HCT116 (cell line): ENCODE data around the gene CCDC106.

Experiments
- FOSL1 ChIP-seq: IDR thresholded peaks from 2 replicates; pipeline ENCODE4 v1.6.1; 2012; ENCODE audit warnings: low read depth
- JUND ChIP-seq: IDR thresholded peaks from 2 replicates; pipeline ENCODE4 v1.6.1; 2012
- POLR2AphosphoS5 ChIP-seq: IDR thresholded peaks from 2 replicates; pipeline ENCODE4 v1.6.1; 2011; ENCODE audit warnings: mild to moderate bottlenecking, low read depth, low read length, moderate library complexity
- RAD21 ChIP-seq: IDR thresholded peaks from 2 replicates; pipeline ENCODE4 v1.6.1; 2012; ENCODE audit warnings: low read depth, mild to moderate bottlenecking
- YY1 ChIP-seq: IDR thresholded peaks from 2 replicates; pipeline ENCODE4 v1.6.1; 2011; ENCODE audit warnings: low read length, low read depth, moderate library complexity, mild to moderate bottlenecking; ENCODE audit not compliant: insufficient replicate concordance; ENCODE audit errors: extremely low read depth
- ZFX ChIP-seq: fragments of 450-650 bp; IDR thresholded peaks from 2 replicates; pipeline ENCODE4 v1.6.1; 2017
- TF ChIP-seq, protein P1 (sequence below), 3 experiments: fragments of 200-600 bp in 1 of 3; sonication (generic) in 1 of 3; IDR thresholded peaks in 2 of 3; conservative IDR thresholded peaks in 1 of 3; 2 replicates each; pipeline ENCODE4 v1.5.1; 2012 to 2017; ENCODE audit warnings: low read depth in 2 of 3, low read length in 2 of 3, antibody characterized with exemption in 1 of 3, borderline replicate concordance in 1 of 3, control low read depth in 1 of 3, mild to moderate bottlenecking in 1 of 3, mixed read lengths in 1 of 3, mixed run types in 1 of 3, moderate library complexity in 1 of 3; ENCODE audit not compliant: insufficient read depth in 1 of 3
- TF ChIP-seq, protein P2 (sequence below): IDR thresholded peaks from 2 replicates; pipeline ENCODE4 v1.6.1; 2012; ENCODE audit warnings: low read depth
- TF ChIP-seq, protein P3 (sequence below): IDR thresholded peaks from 2 replicates; pipeline ENCODE4 v1.6.1; 2012

DNA sequence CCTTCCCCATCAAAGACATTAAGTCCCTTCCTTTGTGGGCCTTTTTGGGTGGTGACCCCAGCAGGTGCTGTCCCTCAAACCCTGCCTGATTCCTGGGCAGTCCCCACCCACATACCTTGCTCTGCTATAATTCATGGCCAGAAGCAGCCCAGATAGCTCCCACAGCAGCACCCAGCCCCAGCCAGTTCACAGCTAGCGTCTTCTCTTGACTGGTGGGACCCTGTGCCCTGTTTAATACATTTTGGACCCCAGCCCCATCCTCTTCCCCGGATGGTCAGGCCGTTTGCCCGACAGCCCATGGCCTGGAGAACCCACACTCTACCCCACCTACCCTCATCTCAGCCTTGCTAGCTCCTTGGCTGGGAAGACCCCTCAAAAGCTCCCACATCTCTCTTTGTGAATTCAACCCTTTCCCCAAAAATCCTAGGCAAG lies 2.1 kb downstream of the CCDC106 start:
- no peak for TF ChIP-seq RAD21
- TF ChIP-seq, protein P1, sequence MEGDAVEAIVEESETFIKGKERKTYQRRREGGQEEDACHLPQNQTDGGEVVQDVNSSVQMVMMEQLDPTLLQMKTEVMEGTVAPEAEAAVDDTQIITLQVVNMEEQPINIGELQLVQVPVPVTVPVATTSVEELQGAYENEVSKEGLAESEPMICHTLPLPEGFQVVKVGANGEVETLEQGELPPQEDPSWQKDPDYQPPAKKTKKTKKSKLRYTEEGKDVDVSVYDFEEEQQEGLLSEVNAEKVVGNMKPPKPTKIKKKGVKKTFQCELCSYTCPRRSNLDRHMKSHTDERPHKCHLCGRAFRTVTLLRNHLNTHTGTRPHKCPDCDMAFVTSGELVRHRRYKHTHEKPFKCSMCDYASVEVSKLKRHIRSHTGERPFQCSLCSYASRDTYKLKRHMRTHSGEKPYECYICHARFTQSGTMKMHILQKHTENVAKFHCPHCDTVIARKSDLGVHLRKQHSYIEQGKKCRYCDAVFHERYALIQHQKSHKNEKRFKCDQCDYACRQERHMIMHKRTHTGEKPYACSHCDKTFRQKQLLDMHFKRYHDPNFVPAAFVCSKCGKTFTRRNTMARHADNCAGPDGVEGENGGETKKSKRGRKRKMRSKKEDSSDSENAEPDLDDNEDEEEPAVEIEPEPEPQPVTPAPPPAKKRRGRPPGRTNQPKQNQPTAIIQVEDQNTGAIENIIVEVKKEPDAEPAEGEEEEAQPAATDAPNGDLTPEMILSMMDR (IDR thresholded peaks at IDR 0.05 in 2 of 3, conservative IDR thresholded peaks at IDR 0.05 in 1 of 3; ENCODE audit: borderline replicate concordance in 1 of 3, insufficient read depth in 1 of 3, low read depth in 2 of 3, low read length in 2 of 3), result no peak
- no peak for TF ChIP-seq JUND
- no peak for TF ChIP-seq ZFX
- no peak for TF ChIP-seq FOSL1
- TF ChIP-seq POLR2AphosphoS5, result no peak
- TF ChIP-seq, protein P2, sequence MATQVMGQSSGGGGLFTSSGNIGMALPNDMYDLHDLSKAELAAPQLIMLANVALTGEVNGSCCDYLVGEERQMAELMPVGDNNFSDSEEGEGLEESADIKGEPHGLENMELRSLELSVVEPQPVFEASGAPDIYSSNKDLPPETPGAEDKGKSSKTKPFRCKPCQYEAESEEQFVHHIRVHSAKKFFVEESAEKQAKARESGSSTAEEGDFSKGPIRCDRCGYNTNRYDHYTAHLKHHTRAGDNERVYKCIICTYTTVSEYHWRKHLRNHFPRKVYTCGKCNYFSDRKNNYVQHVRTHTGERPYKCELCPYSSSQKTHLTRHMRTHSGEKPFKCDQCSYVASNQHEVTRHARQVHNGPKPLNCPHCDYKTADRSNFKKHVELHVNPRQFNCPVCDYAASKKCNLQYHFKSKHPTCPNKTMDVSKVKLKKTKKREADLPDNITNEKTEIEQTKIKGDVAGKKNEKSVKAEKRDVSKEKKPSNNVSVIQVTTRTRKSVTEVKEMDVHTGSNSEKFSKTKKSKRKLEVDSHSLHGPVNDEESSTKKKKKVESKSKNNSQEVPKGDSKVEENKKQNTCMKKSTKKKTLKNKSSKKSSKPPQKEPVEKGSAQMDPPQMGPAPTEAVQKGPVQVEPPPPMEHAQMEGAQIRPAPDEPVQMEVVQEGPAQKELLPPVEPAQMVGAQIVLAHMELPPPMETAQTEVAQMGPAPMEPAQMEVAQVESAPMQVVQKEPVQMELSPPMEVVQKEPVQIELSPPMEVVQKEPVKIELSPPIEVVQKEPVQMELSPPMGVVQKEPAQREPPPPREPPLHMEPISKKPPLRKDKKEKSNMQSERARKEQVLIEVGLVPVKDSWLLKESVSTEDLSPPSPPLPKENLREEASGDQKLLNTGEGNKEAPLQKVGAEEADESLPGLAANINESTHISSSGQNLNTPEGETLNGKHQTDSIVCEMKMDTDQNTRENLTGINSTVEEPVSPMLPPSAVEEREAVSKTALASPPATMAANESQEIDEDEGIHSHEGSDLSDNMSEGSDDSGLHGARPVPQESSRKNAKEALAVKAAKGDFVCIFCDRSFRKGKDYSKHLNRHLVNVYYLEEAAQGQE, result no peak
- TF ChIP-seq, protein P3, sequence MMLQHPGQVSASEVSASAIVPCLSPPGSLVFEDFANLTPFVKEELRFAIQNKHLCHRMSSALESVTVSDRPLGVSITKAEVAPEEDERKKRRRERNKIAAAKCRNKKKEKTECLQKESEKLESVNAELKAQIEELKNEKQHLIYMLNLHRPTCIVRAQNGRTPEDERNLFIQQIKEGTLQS, result no peak
- no peak for TF ChIP-seq YY1
